Sigmoid colon (tissue), 7 donors: ENCODE measurements around the gene TMEM184B. TPM values are rescaled to one million over a fixed set of nuclear protein-coding genes. Genes with fewer than 3 reads are reported as not detected.
A peak's percentile ranks its signal among the peaks of the same experiment; 100 is the strongest.

ENCODE experiments used
- DNase-seq: peaks from one replicate; pipeline ENCODE4 v3.0.0-alpha.2; 2019
- H3K27ac ChIP-seq, 4 donors: fragments of 200-600 bp; sonication (generic); one replicate each; pipeline ENCODE4 v1.5.1; 2016 to 2019; ENCODE audit warnings: mild to moderate bottlenecking in 1 of 4
- H3K27me3 ChIP-seq, 3 donors: fragments of 200-600 bp; sonication (generic); one replicate each; pipeline ENCODE4 v1.5.1; 2019; ENCODE audit warnings: mild to moderate bottlenecking in 1 of 3
- H3K36me3 ChIP-seq, 4 donors: fragments of 200-600 bp; sonication (generic); one replicate each; pipeline ENCODE4 v1.5.1; 2016 to 2019
- H3K4me1 ChIP-seq, 4 donors: fragments of 200-600 bp; sonication (generic); one replicate each; pipeline ENCODE4 v1.5.1; 2017 to 2019
- H3K4me3 ChIP-seq, 4 donors: fragments of 200-600 bp; sonication (generic); one replicate each; pipeline ENCODE4 v1.5.1; 2017 to 2019; ENCODE audit warnings: mild to moderate bottlenecking in 2 of 4, moderate library complexity in 1 of 4
- H3K9me3 ChIP-seq, 4 donors: fragments of 200-600 bp in 3 of 4; sonication (generic) in 3 of 4; one replicate each; pipeline versions ENCODE4 v1.5.1 to v1.6.1; 2013 to 2019
- EP300 ChIP-seq, 4 donors: sonication (generic); formaldehyde crosslinking; IDR thresholded peaks; one replicate each; pipeline ENCODE4 v1.6.1; 2017; ENCODE audit warnings: antibody characterized with exemption in 4 of 4
- POLR2A ChIP-seq, 2 donors: fragments of 450-650 bp; IDR thresholded peaks; one replicate each; pipeline ENCODE4 v1.6.1; 2016; ENCODE audit warnings: antibody characterized with exemption in 2 of 2, mild to moderate bottlenecking in 2 of 2, moderate library complexity in 2 of 2
- POLR2AphosphoS5 ChIP-seq, 4 donors: sonication (generic); formaldehyde crosslinking; IDR thresholded peaks; one replicate each; pipeline ENCODE4 v1.6.1; 2017; ENCODE audit warnings: antibody characterized with exemption in 4 of 4
- WGBS, 2 donors: extraction: QIAGEN DNeasy Blood & Tissue Kit; methylation state at CpG; one replicate each; pipeline ENCODE4 v1.1.7; 2013; 5-methylcytosine and 5-hydroxymethylcytosine counted together
- intact Hi-C: fragments of 100-400 bp; cut with DNase I; formaldehyde crosslinking; loops from one replicate; pipeline ENCODE4 v1.15.1; 2023
- polyA plus RNA-seq, 3 donors: library from polyadenylated mRNA; stranded (reverse); fragments of 200-250 nt; gene quantifications; one replicate each; pipeline ENCODE4 v1.2.3, GENCODE V29; 2013
- total RNA-seq, 4 donors: library from RNA; depleted of rRNA; stranded (reverse); fragments of >200 nt; gene quantifications; one replicate each; pipeline ENCODE4 v1.1.0, GENCODE V29; 2016
- TF ChIP-seq, protein P1 (sequence below), 4 experiments: fragments of 450-650 bp in 3 of 4; fragments of 200-600 bp in 1 of 4; IDR thresholded peaks; one replicate each; pipeline ENCODE4 v1.5.1; 2016 to 2019; ENCODE audit warnings: antibody characterized with exemption in 4 of 4, mild to moderate bottlenecking in 3 of 4, moderate library complexity in 2 of 4
- donor health status: healthy with polysubstance abuse.
- donor health status: Bipolar disorder and iron deficiency.
- donor health status: healthy.

TMEM184B gene
- total and polyA plus RNA-seq, 7 donors, result 7.2 to 96.4 (median 42.6) TPM

DNA sequence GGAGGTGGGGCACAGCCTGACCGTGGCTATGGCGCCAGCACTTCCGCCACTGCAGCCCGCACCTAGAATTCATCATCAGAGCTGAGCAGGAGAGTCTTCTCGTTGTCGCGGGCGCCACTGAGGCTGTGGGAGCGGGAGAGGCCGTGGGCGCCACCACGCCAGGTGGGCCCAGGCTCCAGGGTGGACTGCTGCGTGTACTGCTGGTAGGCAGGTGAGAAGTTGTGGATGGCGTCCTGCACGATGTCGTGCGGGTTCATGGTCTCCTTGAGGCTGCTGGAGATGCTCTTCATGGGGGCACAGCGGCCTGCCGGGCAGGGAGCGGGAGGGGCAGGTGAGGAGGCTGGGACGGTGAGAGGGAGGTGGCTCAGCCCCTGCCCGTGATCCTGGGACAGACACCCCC lies 51.4 kb downstream of the TMEM184B start:
- Histone ChIP-seq H3K4me1 (peaks cover 0 to 32% (median 27%) of the 10 kb centered on the region in 4 donors), H3K27ac (peak overlapping the region in 2 of 4 donors; percentile 88 to 91), H3K4me3 (no peak overlapping the region), H3K9me3 (no peaks in the 10 kb centered on the region), H3K36me3 (peaks cover 4 to 54% (median 20%) of the 10 kb centered on the region in 4 donors), H3K27me3 (no peaks in the 10 kb centered on the region)
- DNase-seq, result no peak
- intact Hi-C loops, result no loop called here
- TF ChIP-seq POLR2AphosphoS5 (IDR thresholded peaks at IDR 0.05), result no peak
- TF ChIP-seq, protein P1, sequence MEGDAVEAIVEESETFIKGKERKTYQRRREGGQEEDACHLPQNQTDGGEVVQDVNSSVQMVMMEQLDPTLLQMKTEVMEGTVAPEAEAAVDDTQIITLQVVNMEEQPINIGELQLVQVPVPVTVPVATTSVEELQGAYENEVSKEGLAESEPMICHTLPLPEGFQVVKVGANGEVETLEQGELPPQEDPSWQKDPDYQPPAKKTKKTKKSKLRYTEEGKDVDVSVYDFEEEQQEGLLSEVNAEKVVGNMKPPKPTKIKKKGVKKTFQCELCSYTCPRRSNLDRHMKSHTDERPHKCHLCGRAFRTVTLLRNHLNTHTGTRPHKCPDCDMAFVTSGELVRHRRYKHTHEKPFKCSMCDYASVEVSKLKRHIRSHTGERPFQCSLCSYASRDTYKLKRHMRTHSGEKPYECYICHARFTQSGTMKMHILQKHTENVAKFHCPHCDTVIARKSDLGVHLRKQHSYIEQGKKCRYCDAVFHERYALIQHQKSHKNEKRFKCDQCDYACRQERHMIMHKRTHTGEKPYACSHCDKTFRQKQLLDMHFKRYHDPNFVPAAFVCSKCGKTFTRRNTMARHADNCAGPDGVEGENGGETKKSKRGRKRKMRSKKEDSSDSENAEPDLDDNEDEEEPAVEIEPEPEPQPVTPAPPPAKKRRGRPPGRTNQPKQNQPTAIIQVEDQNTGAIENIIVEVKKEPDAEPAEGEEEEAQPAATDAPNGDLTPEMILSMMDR (IDR thresholded peaks at IDR 0.05), result no peak
- TF ChIP-seq EP300 (IDR thresholded peaks at IDR 0.05), result no peak
- no peak for TF ChIP-seq POLR2A (IDR thresholded peaks at IDR 0.05)
- WGBS, 2 donors, result 93 to 94% methylated on average over 22 of the region's 22 CpGs

DNA sequence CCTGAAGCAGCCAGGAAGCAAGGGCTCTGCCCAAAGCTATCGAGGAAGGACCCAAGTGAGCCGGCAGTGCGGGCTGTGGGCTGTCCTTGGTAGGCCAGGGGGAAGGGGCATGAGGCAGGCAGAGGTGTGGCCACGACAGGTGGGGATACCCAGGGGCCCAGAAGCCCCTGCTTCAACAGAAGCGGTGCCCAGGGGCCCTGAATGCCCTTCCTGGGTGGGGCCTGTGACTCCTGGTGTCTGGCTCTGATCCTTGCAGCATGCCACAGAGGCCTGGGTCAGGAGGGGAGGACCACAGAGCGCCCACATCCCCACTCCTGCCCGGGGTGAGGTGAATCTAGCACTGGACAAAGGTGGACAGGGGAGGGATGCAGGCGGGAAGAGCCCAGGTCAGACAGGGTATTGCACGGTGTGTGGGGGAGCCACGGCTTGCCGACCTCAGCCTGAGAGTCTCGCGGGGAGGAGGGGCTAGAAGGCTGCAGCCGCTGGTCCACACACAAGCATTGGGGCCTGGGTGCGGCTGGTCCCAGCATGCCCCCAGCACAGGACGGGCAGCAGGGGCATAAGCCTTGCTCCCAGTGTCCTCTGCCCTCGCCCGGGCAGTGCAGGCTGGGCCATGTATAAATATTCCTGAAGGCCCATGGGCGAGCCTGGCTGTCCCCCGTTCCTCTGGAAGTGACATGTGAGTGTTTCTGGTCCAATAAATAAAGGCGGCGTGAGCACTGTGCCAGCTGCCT lies 52.0 kb downstream of the TMEM184B start:
- Histone ChIP-seq H3K36me3 (peaks cover 0 to 48% (median 21%) of the 10 kb centered on the region in 4 donors), H3K9me3 (no peaks in the 10 kb centered on the region), H3K27ac (peak overlapping the region; percentile 86 to 91 (median 90)), H3K27me3 (no peaks in the 10 kb centered on the region), H3K4me3 (no peak overlapping the region), H3K4me1 (peaks cover 0 to 32% (median 27%) of the 10 kb centered on the region in 4 donors)
- TF ChIP-seq, protein P1 (IDR thresholded peaks at IDR 0.05), result no peak
- no peak for TF ChIP-seq POLR2A (IDR thresholded peaks at IDR 0.05)
- TF ChIP-seq EP300 (IDR thresholded peaks at IDR 0.05), result no peak
- TF ChIP-seq POLR2AphosphoS5 (IDR thresholded peaks at IDR 0.05), result no peak
- no peak for DNase-seq
- WGBS, 2 donors, result 91 to 93% methylated on average over 22 of the region's 22 CpGs
- intact Hi-C loops, result no loop called here

DNA sequence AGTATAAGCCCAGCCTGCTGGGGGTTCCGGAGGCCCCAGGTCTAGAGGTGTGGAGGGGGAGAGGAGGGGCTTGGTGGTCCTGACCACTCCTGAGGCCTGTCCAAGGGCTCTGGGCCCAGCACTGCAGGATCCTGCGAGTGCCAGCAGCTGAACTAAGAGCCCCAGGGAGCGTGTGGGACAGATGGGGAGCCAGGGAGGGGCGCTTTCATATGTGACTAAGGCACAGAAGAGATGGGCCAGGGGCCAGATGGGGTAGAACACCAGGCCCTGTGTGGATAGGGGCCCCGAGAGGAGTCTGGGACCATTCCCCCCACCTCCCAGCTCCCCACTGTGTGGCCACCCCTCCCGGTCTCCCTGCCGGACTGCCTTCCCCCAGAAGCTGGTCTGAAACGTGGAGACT lies 52.6 kb downstream of the TMEM184B start:
- H3K9me3 ChIP-seq, result no peaks in the 10 kb centered on the region
- no peak for DNase-seq
- H3K27ac ChIP-seq, result peak overlapping the region; percentile 86 to 91 (median 90)
- intact Hi-C loops, result no loop called here
- H3K4me1 ChIP-seq, result peaks cover 0 to 34% (median 29%) of the 10 kb centered on the region in 4 donors
- no peak overlapping the region for H3K4me3 ChIP-seq
- H3K36me3 ChIP-seq, result peaks cover 0 to 41% (median 18%) of the 10 kb centered on the region in 4 donors
- WGBS, 2 donors, result 88 to 90% methylated on average over 8 of the region's 8 CpGs
- TF ChIP-seq, protein P1 (IDR thresholded peaks at IDR 0.05), result no peak
- TF ChIP-seq POLR2AphosphoS5 (IDR thresholded peaks at IDR 0.05) (no peak), EP300 (IDR thresholded peaks at IDR 0.05) (no peak), POLR2A (IDR thresholded peaks at IDR 0.05) (no peak)
- no peaks in the 10 kb centered on the region for H3K27me3 ChIP-seq

GRCh38 chr22:38219632-38220031 lies 53.2 kb downstream of the TMEM184B start:
- H3K4me3 ChIP-seq, result no peak overlapping the region
- no peak for DNase-seq
- H3K4me1 ChIP-seq, result peaks cover 0 to 39% (median 33%) of the 10 kb centered on the region in 4 donors
- H3K9me3 ChIP-seq, result no peaks in the 10 kb centered on the region
- H3K27me3 ChIP-seq, result no peaks in the 10 kb centered on the region
- H3K36me3 ChIP-seq, result peaks cover 0 to 36% (median 12%) of the 10 kb centered on the region in 4 donors
- WGBS, 2 donors, result 73 to 75% methylated on average over 10 of the region's 10 CpGs
- intact Hi-C loops, result loop anchor here (5.0 to 10.0 kb wide), 2 partner anchors 38 to 105 kb away; partner anchors contain the start of gene BAIAP2L2
- H3K27ac ChIP-seq, result peak overlapping the region; percentile 86 to 91 (median 90)
- no peak for TF ChIP-seq EP300 (IDR thresholded peaks at IDR 0.05)
- TF ChIP-seq, protein P1 (IDR thresholded peaks at IDR 0.05), result no peak
- TF ChIP-seq POLR2AphosphoS5 (IDR thresholded peaks at IDR 0.05), result no peak
- TF ChIP-seq POLR2A (IDR thresholded peaks at IDR 0.05), result no peak
